Stimulated activated CD8-positive, alpha-beta memory T cell treated with anti-CD3 and anti-CD28 coated beads, Interleukin-4, amount 100 ng/mL, for 48 hours (primary cell): Measurements from ENCODE around the gene HACD4.
"Not testable (repeated sequence)": the region's sequence is repeated elsewhere in the genome, so short reads cannot be mapped to it uniquely, and the experiment has no call there.

Experiments used
- DNase-seq: peaks from one replicate; pipeline ENCODE4 v3.0.0-alpha.2; 2020

HACD4 gene

DNA sequence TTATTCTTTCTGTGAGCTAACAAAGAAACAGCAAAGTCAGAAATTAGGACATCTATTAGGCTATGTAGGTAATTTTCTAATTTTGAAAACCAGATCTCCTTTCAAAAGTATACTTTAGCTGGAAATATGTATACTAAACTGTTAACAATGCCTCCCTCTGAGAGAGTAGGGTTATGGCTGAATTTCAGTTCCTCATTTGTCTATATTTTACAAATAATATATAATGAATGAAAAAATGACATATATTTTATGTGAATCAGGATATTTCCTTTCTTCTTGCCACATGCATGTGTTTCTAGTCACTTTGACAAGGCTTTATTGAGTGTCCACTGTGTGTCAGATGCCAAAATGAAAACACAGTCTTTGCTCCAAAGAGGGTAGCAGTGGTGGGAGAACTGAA lies 15.4 kb downstream of the HACD4 start:
- no peak for DNase-seq

- no peak for DNase-seq
Measured at GRCh38 chr9:21015129-21015815, 16.2 kb downstream of the HACD4 start.

- no peak for DNase-seq
Measured at GRCh38 chr9:21002040-21002439, 29.4 kb downstream of the HACD4 start.

DNA sequence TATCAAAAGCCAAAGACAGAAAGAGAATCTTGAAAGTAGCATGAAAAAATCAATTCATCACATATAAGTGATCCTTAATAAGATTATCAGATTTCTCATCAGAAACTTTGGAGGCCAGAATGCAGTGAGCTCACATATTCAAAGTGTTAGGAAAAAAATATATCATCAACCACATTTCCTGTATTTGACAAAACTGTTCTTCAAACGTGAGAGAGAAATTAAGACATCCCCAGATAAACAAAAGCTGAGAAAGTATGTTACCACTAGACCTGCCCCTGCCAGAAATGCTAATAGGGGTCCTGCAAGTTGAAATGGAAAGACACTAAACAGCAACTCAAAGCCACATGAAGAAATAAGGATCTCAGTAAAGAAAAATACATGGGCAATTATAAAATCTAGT lies 29.9 kb downstream of the HACD4 start:
- DNase-seq: no peak

GRCh38 chr9:20997503-20998076 lies 33.9 kb downstream of the HACD4 start:
- DNase-seq: no peak

DNA sequence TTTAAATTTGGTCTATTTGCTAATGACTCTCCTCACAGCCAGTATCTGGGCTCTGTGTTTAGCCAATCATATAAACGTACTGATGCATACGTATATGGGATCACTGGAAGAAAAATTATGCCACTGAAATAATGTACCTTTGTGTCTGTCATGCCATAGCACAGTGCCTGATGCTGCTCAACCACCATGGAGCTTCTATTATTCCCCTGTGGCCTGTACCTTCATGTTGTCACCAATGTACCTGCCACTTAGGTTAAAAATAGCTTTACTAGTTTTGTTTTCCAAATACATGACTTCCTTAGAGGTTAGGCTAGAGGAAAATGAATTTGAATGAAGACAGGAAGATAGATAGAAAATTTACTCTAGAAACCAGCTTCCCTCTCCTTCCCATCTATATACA lies 34.6 kb downstream of the HACD4 start:
- no peak for DNase-seq

- DNase-seq: no peak
Measured at GRCh38 chr9:20995616-20996015, 35.8 kb downstream of the HACD4 start.

DNA sequence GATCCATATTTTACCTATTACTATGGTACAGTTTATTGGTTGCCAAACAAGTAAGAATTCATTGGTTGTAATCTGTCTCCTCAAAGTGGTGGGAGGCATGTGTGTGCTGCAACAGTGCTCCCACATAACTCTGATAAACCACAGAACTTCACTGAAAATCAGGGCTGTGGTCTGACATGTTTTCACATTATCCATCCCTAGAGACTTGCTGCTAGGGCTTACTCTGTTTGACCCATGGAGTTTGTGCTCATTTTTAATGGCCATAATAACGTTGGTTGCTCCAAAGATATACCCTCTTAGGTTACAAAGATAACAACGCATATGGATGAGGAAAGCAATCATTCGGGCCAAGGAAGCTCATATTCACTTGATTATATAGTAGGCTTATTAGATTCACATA lies 37.0 kb downstream of the HACD4 start:
- DNase-seq: no peak

DNA sequence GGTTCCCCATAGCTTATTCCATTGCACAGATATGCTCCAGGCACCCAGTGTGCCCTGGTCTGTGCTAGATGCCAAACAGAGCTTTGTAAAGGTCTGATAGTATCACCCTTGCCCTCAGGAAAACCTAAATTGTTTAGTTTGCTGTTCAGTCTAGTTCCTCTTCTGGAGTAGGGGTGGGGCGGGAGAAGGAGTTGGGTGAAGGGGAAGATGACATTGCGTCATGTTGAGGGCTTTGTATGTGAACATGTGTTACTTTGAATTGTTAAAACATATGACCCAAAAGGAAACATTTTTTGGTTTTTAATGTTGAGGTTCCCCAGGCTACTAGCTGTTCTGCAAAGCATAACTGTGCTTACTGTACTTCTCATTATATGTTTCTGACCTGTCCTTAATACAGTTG lies 40.6 kb downstream of the HACD4 start:
- no peak for DNase-seq

GRCh38 chr9:20989923-20990341 lies 41.5 kb downstream of the HACD4 start:
- DNase-seq: no peak

DNA sequence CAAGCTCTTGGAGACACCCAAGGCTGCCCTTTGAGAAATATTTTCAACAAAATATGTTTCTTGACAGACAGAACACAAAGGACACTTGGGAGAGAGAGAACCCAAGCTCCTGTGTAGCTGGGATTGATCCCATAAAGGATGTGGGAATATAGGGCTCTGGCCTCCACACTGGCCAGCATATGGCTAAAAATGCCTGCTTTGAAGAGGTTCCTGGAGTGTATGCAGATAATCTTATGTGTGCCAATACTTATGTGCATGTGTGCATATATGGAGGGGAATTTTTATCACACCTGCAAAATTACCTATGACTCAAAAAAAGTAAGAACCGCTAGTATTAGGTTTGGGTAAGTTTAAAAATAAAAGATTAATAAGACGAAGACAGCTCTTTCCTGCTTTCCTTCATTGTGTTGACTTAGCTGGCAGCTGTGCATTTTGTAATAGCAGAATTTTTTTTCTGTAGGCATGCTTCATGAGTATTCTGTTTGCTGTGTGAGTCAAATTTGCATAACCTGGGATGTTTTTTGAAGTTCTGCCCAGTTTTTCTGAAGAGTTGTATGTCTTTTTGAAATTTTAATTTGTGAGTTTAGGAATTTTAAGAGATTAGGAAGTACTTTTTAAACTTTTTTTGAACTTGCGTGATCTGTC lies 42.6 kb downstream of the HACD4 start:
- no peak for DNase-seq

DNA sequence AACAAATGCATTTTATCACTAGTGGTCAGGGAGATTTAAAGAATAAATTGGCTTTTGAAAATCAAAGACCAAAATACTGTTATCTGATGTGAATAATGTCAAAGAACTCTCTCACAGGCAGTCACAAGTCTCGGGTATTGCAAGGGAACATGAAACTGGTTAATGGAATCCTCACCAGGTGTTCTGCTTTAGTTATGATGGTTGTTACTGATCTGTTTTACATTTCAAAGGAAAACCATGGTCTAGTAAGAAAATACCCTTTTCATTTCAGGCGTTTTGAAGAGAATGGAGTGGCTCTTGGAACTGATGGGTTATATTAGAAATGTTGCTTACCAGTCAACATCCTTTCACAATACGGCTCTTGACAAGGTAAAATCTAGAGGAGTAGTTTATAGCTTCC lies 43.4 kb downstream of the HACD4 start:
- DNase-seq: no peak

- no peak for DNase-seq
Measured at GRCh38 chr9:20987521-20987920, 43.9 kb downstream of the HACD4 start.

DNA sequence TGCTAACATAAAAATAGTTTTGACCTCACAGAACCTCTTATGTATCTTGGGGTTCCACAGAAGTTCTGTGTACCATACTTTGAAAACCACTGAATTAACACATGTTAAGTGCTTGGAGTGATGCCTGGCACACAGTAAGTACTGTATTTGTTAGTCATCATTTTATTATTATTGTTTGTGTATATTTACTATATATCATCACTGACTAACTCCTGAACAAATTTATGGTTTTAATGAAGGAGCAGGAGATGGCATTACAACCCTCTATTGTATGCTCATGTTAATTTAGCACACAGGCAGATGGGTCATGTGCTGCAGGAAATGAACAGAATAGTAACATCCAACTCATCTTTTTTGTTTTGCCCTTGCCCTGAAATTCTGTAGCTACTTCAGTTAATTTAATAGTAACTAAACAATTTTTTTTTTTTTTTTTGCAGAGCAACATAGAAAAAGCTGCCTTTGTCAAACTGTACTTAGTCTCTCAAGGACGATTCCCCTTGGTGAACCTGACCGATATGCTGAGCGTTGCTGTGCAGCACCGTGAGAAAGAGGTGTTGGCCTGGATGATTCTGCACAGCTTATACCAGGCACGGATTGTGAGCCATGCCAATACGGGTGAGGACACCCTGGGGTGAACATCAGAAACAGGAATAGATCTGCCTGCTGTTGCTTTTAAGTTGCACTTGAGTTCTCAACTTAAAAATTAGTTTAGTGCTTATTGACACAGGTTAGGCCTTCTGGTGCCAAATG lies 45.4 kb downstream of the HACD4 start:
- DNase-seq: no peak

- DNase-seq: no peak
Measured at GRCh38 chr9:20984506-20984905, 46.9 kb downstream of the HACD4 start.

DNA sequence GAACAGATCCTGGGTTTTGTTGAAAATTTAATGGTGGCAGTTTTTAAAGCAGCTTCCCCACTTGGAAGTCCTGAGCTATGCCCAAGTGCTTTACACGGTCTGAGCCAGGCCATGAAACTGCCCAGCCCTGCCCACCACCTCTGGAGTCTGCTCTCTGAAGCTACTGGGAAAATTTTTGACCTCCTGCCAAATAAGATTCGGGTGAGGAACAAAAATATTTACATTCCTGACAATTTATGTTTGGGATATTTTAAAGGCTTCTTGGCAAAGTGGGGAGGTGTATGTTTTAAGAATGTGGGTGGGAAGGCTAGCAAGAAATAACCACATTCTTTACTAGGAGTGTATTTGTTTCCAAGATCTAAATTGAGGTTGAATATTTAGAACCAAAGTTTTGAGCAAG lies 50.0 kb downstream of the HACD4 start:
- DNase-seq: no peak

GRCh38 chr9:20980832-20981455 lies 50.5 kb downstream of the HACD4 start:
- DNase-seq: no peak

- no peak for DNase-seq
Measured at GRCh38 chr9:20978249-20978648, 53.2 kb downstream of the HACD4 start.

DNA sequence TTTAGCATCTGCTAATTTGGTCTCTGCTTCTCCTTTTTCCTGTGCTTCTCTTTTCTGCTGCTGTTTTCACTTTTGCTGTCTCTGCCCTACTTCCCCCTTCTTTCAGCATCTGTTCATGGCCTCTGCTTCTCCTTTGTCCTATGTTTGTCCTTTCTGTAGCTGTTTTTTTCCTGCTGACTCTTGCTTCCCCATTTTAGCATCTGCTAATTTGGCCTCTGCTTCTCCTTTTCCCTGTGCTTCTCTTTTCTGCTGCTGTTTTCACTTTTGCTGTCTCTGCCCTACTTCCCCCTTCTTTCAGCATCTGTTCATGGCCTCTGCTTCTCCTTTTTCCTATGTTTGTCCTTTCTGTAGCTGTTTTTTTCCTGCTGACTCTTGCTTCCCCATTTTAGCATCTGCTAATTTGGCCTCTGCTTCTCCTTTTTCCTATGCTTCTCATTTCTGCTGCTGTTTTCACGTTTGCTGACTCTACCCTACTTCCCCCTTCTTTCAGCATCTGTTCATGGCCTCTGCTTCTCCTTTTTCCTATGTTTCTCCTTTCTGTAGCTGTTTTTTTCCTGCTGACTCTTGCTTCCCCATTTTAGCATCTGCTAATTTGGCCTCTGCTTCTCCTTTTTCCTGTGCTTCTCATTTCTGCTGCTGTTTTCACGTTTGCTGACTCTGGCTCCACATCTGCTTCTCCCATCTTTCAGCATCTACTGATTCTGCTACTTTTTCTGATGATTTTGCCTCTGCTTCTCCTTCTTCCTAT lies 57.1 kb downstream of the HACD4 start:
- not testable (repeated sequence) for DNase-seq

DNA sequence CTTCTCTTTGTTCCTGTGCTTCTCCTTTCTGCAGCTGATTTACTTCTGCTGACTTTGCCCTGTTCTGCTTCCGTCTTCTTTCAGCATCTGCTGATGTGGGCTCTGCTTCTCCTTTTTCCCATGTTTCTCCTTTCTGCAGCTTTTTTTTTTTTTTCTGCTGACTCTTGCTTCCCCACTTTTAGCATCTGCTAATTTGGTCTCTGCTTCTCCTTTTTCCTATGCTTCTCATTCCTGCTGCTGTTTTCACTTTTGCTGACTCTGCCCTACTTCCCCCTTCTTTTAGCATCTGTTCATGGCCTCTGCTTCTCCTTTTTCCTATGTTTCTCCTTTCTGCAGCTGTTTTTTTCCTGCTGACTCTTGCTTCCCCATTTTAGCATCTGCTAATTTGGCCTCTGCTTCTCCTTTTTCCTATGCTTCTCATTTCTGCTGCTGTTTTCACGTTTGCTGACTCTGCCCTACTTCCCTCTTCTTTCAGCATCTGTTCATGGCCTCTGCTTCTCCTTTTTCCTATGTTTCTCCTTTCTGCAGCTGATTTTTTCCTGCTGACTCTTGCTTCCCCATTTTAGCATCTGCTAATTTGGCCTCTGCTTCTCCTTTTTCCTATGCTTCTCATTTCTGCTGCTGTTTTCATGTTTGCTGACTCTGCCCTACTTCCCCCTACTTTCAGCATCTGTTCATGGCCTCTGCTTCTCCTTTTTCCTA lies 58.0 kb downstream of the HACD4 start:
- not testable (repeated sequence) for DNase-seq

DNA sequence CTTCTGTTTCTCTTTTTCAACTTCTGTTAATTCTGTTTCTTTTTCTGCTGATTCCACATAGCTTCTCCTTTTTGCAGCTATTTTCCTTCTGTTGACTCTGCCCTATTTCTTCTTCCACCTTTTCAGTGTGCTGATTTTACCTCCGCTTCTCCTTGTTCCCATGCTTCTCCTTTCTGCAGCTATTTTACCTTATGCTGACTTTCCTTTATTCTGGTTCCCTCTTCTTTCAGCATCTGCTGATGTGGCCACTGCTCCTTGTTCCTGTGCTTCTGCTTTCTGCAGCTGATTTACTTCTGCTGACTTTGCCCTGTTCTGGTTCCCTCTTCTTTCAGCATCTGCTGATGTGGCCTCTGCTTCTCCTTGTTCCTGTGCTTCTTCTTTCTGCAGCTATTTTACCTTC lies 58.8 kb downstream of the HACD4 start:
- DNase-seq: no peak
